Esophagus mucosa (tissue), 1 donor: Measurements from ENCODE around the gene FAM234A. TPM values are rescaled to one million over a fixed set of nuclear protein-coding genes. Genes with fewer than 3 reads are reported as not detected.
A peak's percentile ranks its signal among the peaks of the same experiment; 100 is the strongest.

Experiments used
- ATAC-seq: fragments of 200-7000 bp; cut with Tn5 transposase; one replicate; pipeline ENCODE4 v1.9.1; 2020
- total RNA-seq: library from RNA; stranded (reverse); gene quantifications from one replicate; pipeline ENCODE4 v1.2.4, GENCODE V29; 2023
- donor health status: DM: yes; HTN: yes; CAD: no.

The FAM234A gene
- total RNA-seq, 1 donor from 2014 or later, result 56.4 TPM

- no peak for ATAC-seq
Observed at GRCh38 chr16:303760-304505, 69.3 kb downstream of the FAM234A start.

DNA sequence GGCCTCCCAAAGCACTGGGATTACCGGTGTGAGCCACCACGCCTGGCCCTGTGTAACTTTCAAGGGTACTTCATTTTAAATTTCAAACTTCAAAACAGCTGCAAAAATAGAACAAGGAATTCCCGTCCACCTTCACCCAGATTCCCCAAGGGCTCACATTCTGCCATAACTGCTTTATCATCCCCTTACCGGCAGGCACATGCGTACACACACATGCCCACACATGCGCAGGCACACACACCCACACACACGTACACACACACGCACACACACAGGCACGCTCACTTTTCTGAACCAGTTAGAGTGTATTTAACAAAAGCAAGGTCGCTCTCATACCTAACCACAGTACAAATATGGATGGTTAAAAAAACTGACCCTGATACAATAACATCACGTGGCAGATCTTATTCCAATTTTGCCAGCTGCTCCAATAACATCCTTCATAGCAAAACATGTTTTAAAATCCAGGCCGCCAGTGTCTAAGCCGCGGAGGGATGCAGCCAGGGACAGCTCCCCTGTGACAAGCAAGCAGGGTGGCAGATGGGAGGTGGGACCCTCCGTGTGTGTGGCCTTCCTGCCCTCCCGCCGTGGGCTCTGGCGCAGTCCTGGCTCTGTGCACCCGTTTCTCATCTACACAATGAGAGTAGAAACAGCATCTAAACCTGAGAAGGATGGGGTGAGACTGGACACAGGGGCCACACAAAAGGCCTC lies 71.5 kb downstream of the FAM234A start:
- ATAC-seq, result peak; percentile 69

GRCh38 chr16:306911-307370 lies 72.3 kb downstream of the FAM234A start:
- ATAC-seq, result no peak

GRCh38 chr16:307691-308312 lies 73.2 kb downstream of the FAM234A start:
- no peak for ATAC-seq

DNA sequence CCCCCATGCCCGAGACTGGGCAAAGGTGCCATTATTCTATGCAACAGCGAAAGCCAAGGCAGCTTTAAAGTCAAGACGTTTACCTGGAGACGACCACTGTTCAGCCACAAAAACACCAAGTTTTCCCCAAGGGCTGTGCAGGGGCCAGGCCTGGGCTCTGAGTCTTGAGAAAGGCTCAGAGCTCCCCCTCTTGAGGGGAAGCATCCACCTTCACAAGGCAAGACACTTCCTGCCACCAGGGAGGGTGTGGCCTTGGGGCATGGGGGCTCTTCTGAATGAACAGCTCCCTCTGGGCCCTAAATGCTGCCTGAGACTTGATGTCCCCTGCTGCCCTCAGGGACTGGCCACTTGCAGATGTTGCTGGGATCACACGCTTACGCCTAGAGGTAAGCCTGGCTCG lies 74.9 kb downstream of the FAM234A start:
- no peak for ATAC-seq

DNA sequence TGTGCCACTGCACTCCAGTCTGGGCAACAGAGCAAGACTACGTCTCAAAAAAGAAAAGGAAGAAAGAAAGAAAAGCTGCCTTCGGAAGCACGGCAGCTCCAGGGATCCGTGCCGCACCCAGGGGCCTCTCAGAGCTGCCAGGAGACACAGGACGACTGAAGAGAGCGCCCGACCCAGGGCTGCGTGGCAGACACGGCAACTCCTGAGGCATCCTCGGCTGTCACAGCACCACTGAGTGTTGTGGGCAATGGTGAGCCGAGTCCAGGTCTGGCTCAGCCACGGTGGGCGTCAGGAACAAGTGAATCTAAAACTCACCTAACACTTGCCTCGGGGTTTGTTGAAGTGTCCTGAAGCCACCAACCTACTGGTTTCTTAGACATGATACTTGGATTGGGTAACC lies 77.1 kb downstream of the FAM234A start:
- ATAC-seq, result no peak

DNA sequence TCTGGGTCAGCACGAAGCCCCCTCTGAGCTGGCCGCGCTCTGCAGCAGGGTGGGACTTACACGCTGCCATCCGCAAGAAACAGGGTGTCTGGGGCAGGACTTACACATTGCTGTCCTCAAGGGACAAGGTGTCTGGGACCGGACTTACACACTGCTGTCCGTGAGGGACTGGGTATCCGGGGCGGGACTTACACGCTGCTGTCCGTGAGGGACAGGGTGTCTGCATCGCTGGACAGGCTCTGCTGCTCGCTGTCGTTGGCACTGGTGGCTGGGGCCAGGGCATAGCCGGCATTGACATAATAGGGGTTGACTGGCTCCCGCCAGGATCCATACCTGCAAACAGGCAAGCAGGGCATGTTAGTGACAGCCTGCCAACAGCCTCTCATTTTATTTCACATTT lies 79.7 kb downstream of the FAM234A start:
- ATAC-seq, result no peak

- ATAC-seq, result no peak
Observed at GRCh38 chr16:314795-315299, 80.2 kb downstream of the FAM234A start.

Other genes starting within 250 kb of the FAM234A start
- 9.5 TPM for gene POLR3K, start 181.2 kb upstream of the FAM234A start, total RNA-seq
- 18.8 TPM for gene SNRNP25, start 181.0 kb upstream of the FAM234A start, total RNA-seq
- 21.8 TPM for gene RHBDF1, start 162.2 kb upstream of the FAM234A start, total RNA-seq
- gene MPG, start 156.6 kb upstream of the FAM234A start, total RNA-seq, result 46.5 TPM
- 20.5 TPM for gene NPRL3, start 96.1 kb upstream of the FAM234A start, total RNA-seq
- gene HBZ, start 82.2 kb upstream of the FAM234A start, total RNA-seq, result not detected
- gene HBM, start 68.8 kb upstream of the FAM234A start, total RNA-seq, result not detected
- gene HBA2, start 61.9 kb upstream of the FAM234A start, total RNA-seq, result 8.2 TPM
- 7.9 TPM for gene HBA1, start 58.1 kb upstream of the FAM234A start, total RNA-seq
- not detected for gene HBQ1, start 54.4 kb upstream of the FAM234A start, total RNA-seq
- 23.3 TPM for gene LUC7L, start 5.4 kb upstream of the FAM234A start, total RNA-seq
- gene RGS11, start 41.1 kb downstream of the FAM234A start, total RNA-seq, result 0.92 TPM
- not detected for gene ARHGDIG, start 45.8 kb downstream of the FAM234A start, total RNA-seq
- gene PDIA2, start 48.3 kb downstream of the FAM234A start, total RNA-seq, result not detected
- gene AXIN1, start 117.9 kb downstream of the FAM234A start, total RNA-seq, result 15.3 TPM
- gene MRPL28, start 135.7 kb downstream of the FAM234A start, total RNA-seq, result 50.8 TPM
- 14.5 TPM for gene PGAP6, start 147.2 kb downstream of the FAM234A start, total RNA-seq
- gene NME4, start 162.4 kb downstream of the FAM234A start, total RNA-seq, result 25.3 TPM
- gene DECR2, start 167.1 kb downstream of the FAM234A start, total RNA-seq, result 8.4 TPM
- gene RAB11FIP3, start 190.8 kb downstream of the FAM234A start, total RNA-seq, result 6.3 TPM